ENCODE results near the gene CAB39L. TPM values are rescaled to one million over a fixed set of nuclear protein-coding genes. Genes with fewer than 3 reads are reported as not detected.

CAB39L gene
- total and polyA plus RNA-seq, 2 of the 4 experiments (the other 2 are of a cell fraction) = 8.5 to 16.7 TPM

GRCh38 chr13:49459580-49459979 is 15.7 kb upstream of the CAB39L start:
- BruUV-seq (replicated peaks) = no TSS peak
- H3K79me1 ChIP-seq (ENCODE audit: low read depth in 1 of 2, low read length in 2 of 2) = peaks cover 6 to 22% of the 10 kb centered on the region in 2 experiments
- intact Hi-C loops (cut with micrococcal nuclease) (no loop called here), dilution Hi-C loops (cut with HindIII; ENCODE audit: low sequenced_read_pairs, unreplicated experiment) (no loop called here), in situ Hi-C loops (cut with MboI; ENCODE audit: low sequenced_read_pairs) (no loop called here)
- H4K5ac ChIP-seq (ENCODE audit: low read depth, low read length) = no peak overlapping the region
- no peak overlapping the region for H2AK9ac ChIP-seq (replicated peaks; ENCODE audit: low read depth, low read length, poor library complexity)
- CTCF ChIA-PET = no interaction called here
- peaks cover 21% of the 10 kb centered on the region for H3K36me3 ChIP-seq (ENCODE audit: control insufficient read depth, insufficient read depth, low read length)
- WGBS, 2 experiments (ENCODE audit: extremely low coverage in 2 of 2, insufficient read length in 1 of 2) = no CpG with 5 or more reads among the region's 1 CpG
- ATAC-seq (ENCODE audit: low read depth) (no peak), DNase-seq (no peak)
- no peak overlapping the region for H3K56ac ChIP-seq (ENCODE audit: extremely low read depth, insufficient read depth, low read length)
- H3K4ac ChIP-seq (ENCODE audit: low read depth, low read length) = no peak overlapping the region
- no peak overlapping the region for H2AFZ ChIP-seq (replicated peaks; ENCODE audit: low read length, poor library complexity)
- no peak overlapping the region for H3K4me3 ChIP-seq (ENCODE audit: insufficient read depth, low read depth, low read length)
- no peaks in the 10 kb centered on the region for H3K27me3 ChIP-seq (ENCODE audit: control insufficient read depth, insufficient read depth, low read length)
- H2BK5ac ChIP-seq (ENCODE audit: low read depth, low read length, poor library complexity, severe bottlenecking) = no peak overlapping the region
- H2AK5ac ChIP-seq (ENCODE audit: low read depth, low read length) = no peak overlapping the region
- no peak overlapping the region for H3K14ac ChIP-seq (replicated peaks; ENCODE audit: low read depth, low read length)
- POLR2A ChIA-PET (ENCODE audit: unreplicated experiment) = no interaction called here
- H3K4me2 ChIP-seq (ENCODE audit: low read depth, low read length) = no peak overlapping the region
- peaks cover 10% of the 10 kb centered on the region for H3K4me1 ChIP-seq (ENCODE audit: control insufficient read depth, insufficient read depth, low read length)
- no peak overlapping the region for H2BK15ac ChIP-seq (ENCODE audit: low read depth, low read length)
- no peak overlapping the region for H3K18ac ChIP-seq (ENCODE audit: low read depth, low read length)
- no peak overlapping the region for H4K8ac ChIP-seq (ENCODE audit: low read depth in 2 of 2, low read length in 2 of 2)
- no peak overlapping the region for H4K91ac ChIP-seq (ENCODE audit: insufficient read depth, low read depth, low read length)
- no peak overlapping the region for H3K27ac ChIP-seq (ENCODE audit: insufficient read depth, low read length)
- peaks cover 6% of the 10 kb centered on the region for H3K9me1 ChIP-seq (ENCODE audit: insufficient read depth, low read length)
- H3K23ac ChIP-seq (ENCODE audit: low read depth, low read length) = no peak overlapping the region
- H3K9me3 ChIP-seq (ENCODE audit: control insufficient read depth, insufficient read depth, low read length) = peaks cover 14% of the 10 kb centered on the region
- no peak for TF ChIP-seq CTCF (conservative IDR thresholded peaks at IDR 0.05; ENCODE audit: low read depth, low read length)
- TF ChIP-seq FOS (IDR thresholded peaks at IDR 0.05; ENCODE audit: low read depth, low read length) = no peak
- no peak for TF ChIP-seq BHLHE40 (IDR thresholded peaks at IDR 0.05; ENCODE audit: low read depth, low read length)
- no peak for TF ChIP-seq MXI1 (IDR thresholded peaks at IDR 0.05; ENCODE audit: borderline replicate concordance, low read depth, low read length)
- TF ChIP-seq NFE2L2 (IDR thresholded peaks at IDR 0.05; ENCODE audit: low read depth, low read length) = no peak
- TF ChIP-seq RAD21 (IDR thresholded peaks at IDR 0.05; ENCODE audit: low read length) = no peak
- no peak for TF ChIP-seq ELK1 (IDR thresholded peaks at IDR 0.05; ENCODE audit: borderline replicate concordance, low read depth, low read length)
- no peak for TF ChIP-seq MAZ (IDR thresholded peaks at IDR 0.05; ENCODE audit: borderline replicate concordance, low read depth, low read length)
- no peak for TF ChIP-seq SMC3 (IDR thresholded peaks at IDR 0.05; ENCODE audit: low read depth, low read length)
- TF ChIP-seq RCOR1 (IDR thresholded peaks at IDR 0.05; ENCODE audit: insufficient replicate concordance, low read length) = no peak
- TF ChIP-seq CHD1 (IDR thresholded peaks at IDR 0.05; ENCODE audit: low read depth, low read length) = no peak
- no peak for TF ChIP-seq RFX5 (IDR thresholded peaks at IDR 0.05; ENCODE audit: low read depth, low read length)
- TF ChIP-seq MAFK (IDR thresholded peaks at IDR 0.05; ENCODE audit: low read depth, low read length) = no peak
- H3K9ac ChIP-seq (ENCODE audit: low read depth, low read length) = no peak overlapping the region
- H4K20me1 ChIP-seq (ENCODE audit: insufficient read depth, low read length) = no peaks in the 10 kb centered on the region
- no peak overlapping the region for H2BK120ac ChIP-seq (ENCODE audit: low read depth, low read length)
- H2BK20ac ChIP-seq (ENCODE audit: low read depth, low read length) = no peak overlapping the region
